NB4 (cell line): ENCODE measurements around the gene REN.
A peak's percentile ranks its signal among the peaks of the same experiment; 100 is the strongest.

Source experiments
- DNase-seq: peaks from one replicate; pipeline ENCODE4 v3.0.0; 2010; ENCODE audit warnings: low read depth
- H3K4me3 ChIP-seq: one replicate; pipeline ENCODE4 v1.5.1; 2011; ENCODE audit warnings: mild to moderate bottlenecking, low read depth, low read length, moderate library complexity
- CTCF ChIP-seq: IDR thresholded peaks from one replicate; pipeline ENCODE4 v1.5.1; 2012; ENCODE audit warnings: low read depth, low read length
- MAX ChIP-seq: IDR thresholded peaks from 2 replicates; pipeline ENCODE4 v1.6.1; 2011; ENCODE audit warnings: low read depth, low read length
- MYC ChIP-seq: IDR thresholded peaks from 2 replicates; pipeline ENCODE4 v1.6.1; 2011; ENCODE audit warnings: low read depth, low read length
- POLR2A ChIP-seq: IDR thresholded peaks from 2 replicates; pipeline ENCODE4 v1.6.1; 2011; ENCODE audit warnings: mild to moderate bottlenecking; ENCODE audit not compliant: insufficient read length; ENCODE audit errors: extremely low read depth

Gene REN

GRCh38 chr1:204167730-204168129, 1.6 kb upstream of the REN start:
- TF ChIP-seq CTCF (no peak), POLR2A (no peak), MAX (no peak), MYC (no peak)
- H3K4me3 ChIP-seq, result no peak overlapping the region
- DNase-seq, result no peak

GRCh38 chr1:204162494-204163074, 3.6 kb downstream of the REN start:
- no peak overlapping the region for H3K4me3 ChIP-seq
- DNase-seq, result peak; percentile 69
- TF ChIP-seq CTCF (peak; percentile 90), POLR2A (no peak), MAX (no peak)

- no peak overlapping the region for H3K4me3 ChIP-seq
- no peak for DNase-seq
- TF ChIP-seq MYC (no peak), POLR2A (no peak), CTCF (no peak), MAX (no peak)
These were observed 4.3 kb downstream of the REN start for GRCh38 chr1:204161609-204162493.

GRCh38 chr1:204157962-204158361, 8.2 kb downstream of the REN start:
- TF ChIP-seq POLR2A (no peak), MAX (no peak), CTCF (no peak), MYC (no peak)
- DNase-seq, result no peak
- no peak overlapping the region for H3K4me3 ChIP-seq

GRCh38 chr1:204155881-204156280, 10.3 kb downstream of the REN start:
- no peak overlapping the region for H3K4me3 ChIP-seq
- DNase-seq, result no peak
- TF ChIP-seq POLR2A, result no peak

GRCh38 chr1:204154568-204155255, 11.4 kb downstream of the REN start:
- no peak for DNase-seq
- no peak for TF ChIP-seq POLR2A
- no peak overlapping the region for H3K4me3 ChIP-seq

- no peak overlapping the region for H3K4me3 ChIP-seq
- TF ChIP-seq MYC, result no peak
- TF ChIP-seq POLR2A, result no peak
- no peak for TF ChIP-seq MAX
- TF ChIP-seq CTCF, result no peak
- DNase-seq, result no peak
These were observed 12.5 kb downstream of the REN start for GRCh38 chr1:204153667-204154066.
